Measurements from ENCODE around the gene DNAH17.

Gene DNAH17

GRCh38 chr17:78601577-78602190, 24.5 kb upstream of the DNAH17 start:
- no peak for DNase-seq

- peak; percentile 88 to 90 for DNase-seq
Measured at GRCh38 chr17:78600181-78600721, 23.1 kb upstream of the DNAH17 start.

GRCh38 chr17:78599419-78599818, 22.2 kb upstream of the DNAH17 start:
- peak; percentile 78 to 85 for DNase-seq

- DNase-seq: no peak
Measured at GRCh38 chr17:78598013-78598471, 20.8 kb upstream of the DNAH17 start.

GRCh38 chr17:78596871-78597764, 19.9 kb upstream of the DNAH17 start:
- DNase-seq: no peak

- no peak for DNase-seq
Measured at GRCh38 chr17:78595135-78595810, 18.1 kb upstream of the DNAH17 start.

- no peak for DNase-seq
Measured at GRCh38 chr17:78592991-78593329, 15.8 kb upstream of the DNAH17 start.

- DNase-seq: no peak
Measured at GRCh38 chr17:78591263-78591671, 14.1 kb upstream of the DNAH17 start.

- DNase-seq: no peak
Measured at GRCh38 chr17:78589885-78590284, 12.7 kb upstream of the DNAH17 start.

GRCh38 chr17:78589031-78589675, 12.0 kb upstream of the DNAH17 start:
- DNase-seq: no peak

- no peak for DNase-seq
Measured at GRCh38 chr17:78588258-78589030, 11.2 kb upstream of the DNAH17 start.

- DNase-seq: no peak
Measured at GRCh38 chr17:78585006-78585630, 7.9 kb upstream of the DNAH17 start.

GRCh38 chr17:78583091-78583490, 5.9 kb upstream of the DNAH17 start:
- DNase-seq: no peak

GRCh38 chr17:78581304-78581703, 4.1 kb upstream of the DNAH17 start:
- no peak for DNase-seq

- no peak for DNase-seq
Measured at GRCh38 chr17:78580277-78580804, 3.1 kb upstream of the DNAH17 start.

- DNase-seq: no peak
Measured at GRCh38 chr17:78576389-78577112, 645 bp downstream of the DNAH17 start.

GRCh38 chr17:78575899-78576298, 1.3 kb downstream of the DNAH17 start:
- DNase-seq: no peak

- no peak for DNase-seq
Measured at GRCh38 chr17:78575340-78575739, 1.9 kb downstream of the DNAH17 start.

GRCh38 chr17:78573955-78574354, 3.2 kb downstream of the DNAH17 start:
- DNase-seq: peak in 1 of 2 experiments; percentile 25
